ENCODE measurements around the gene ANKRD34A. TPM values are rescaled to one million over a fixed set of nuclear protein-coding genes. Genes with fewer than 3 reads are reported as not detected.

The ANKRD34A gene
- total RNA-seq, 1 experiment from 2014 or later: 2.8 TPM

DNA sequence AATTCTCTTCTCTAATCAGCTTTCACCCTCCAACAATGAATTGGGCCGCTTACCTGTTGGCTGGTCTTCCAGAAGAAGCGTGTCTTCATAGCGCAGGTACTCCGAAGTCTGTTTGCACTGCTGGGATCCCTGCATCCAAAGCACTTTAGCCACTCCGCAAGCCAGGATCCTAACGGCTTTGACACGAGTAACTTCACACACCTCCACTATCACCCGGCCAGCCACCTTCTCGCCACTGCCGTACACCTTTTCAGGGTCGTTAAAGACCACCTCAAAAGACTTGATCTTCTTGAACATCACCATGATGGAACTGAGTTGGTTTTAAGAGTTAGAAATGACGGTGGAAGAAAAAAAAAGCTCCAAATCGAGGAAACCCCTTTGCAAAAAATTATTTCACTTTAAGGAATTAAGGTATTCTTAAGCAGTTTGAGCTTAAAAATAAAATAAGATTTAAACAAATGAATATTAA is 31.6 kb upstream of the ANKRD34A start:
- H3K27me3 ChIP-seq (ENCODE audit: low read length): no peaks in the 10 kb centered on the region
- DNase-seq (peak; percentile 26), ATAC-seq (peak; percentile 25; the same call in 1 of the 2 replicates)
- H3K27ac ChIP-seq (ENCODE audit: low read length): peak overlapping the region; percentile 66
- H3K36me3 ChIP-seq (ENCODE audit: low read depth, low read length): peaks cover 34% of the 10 kb centered on the region
- peaks cover 9% of the 10 kb centered on the region for H3F3A ChIP-seq (ENCODE audit: low read length, unreplicated experiment)
- H3K9ac ChIP-seq (ENCODE audit: low read length): peak overlapping the region; percentile 94
- peak overlapping the region; percentile 98 for H3K4me2 ChIP-seq (ENCODE audit: low read length)
- peak overlapping the region; percentile 99 for H3K4me3 ChIP-seq (ENCODE audit: low read length)
- POLR2A ChIA-PET (ENCODE audit: unreplicated experiment): no interaction called here
- H4K20me1 ChIP-seq (ENCODE audit: low read length): peaks cover 34% of the 10 kb centered on the region
- CTCF ChIA-PET: no interaction called here
- peaks cover 42% of the 10 kb centered on the region for H3K4me1 ChIP-seq (ENCODE audit: insufficient read depth, low read length)
- intact Hi-C loops (cut with micrococcal nuclease): loop anchor here (1.0 kb wide), 1 partner anchor 17 kb away; no protein-coding TSS in a partner anchor
- no peaks in the 10 kb centered on the region for H3K9me2 ChIP-seq (replicated peaks; ENCODE audit: low read length)
- peak overlapping the region; percentile 98 for H2AFZ ChIP-seq (ENCODE audit: low read length)
- H3K79me2 ChIP-seq (ENCODE audit: low read length): peaks cover 44% of the 10 kb centered on the region
- H3K9me3 ChIP-seq (ENCODE audit: low read length): no peaks in the 10 kb centered on the region
- TSS peak; percentile 71 for BruUV-seq (replicated peaks)
- no peak for TF ChIP-seq EZH2 (IDR thresholded peaks at IDR 0.05; ENCODE audit: low read length, unreplicated experiment)
- TF ChIP-seq, protein P1, sequence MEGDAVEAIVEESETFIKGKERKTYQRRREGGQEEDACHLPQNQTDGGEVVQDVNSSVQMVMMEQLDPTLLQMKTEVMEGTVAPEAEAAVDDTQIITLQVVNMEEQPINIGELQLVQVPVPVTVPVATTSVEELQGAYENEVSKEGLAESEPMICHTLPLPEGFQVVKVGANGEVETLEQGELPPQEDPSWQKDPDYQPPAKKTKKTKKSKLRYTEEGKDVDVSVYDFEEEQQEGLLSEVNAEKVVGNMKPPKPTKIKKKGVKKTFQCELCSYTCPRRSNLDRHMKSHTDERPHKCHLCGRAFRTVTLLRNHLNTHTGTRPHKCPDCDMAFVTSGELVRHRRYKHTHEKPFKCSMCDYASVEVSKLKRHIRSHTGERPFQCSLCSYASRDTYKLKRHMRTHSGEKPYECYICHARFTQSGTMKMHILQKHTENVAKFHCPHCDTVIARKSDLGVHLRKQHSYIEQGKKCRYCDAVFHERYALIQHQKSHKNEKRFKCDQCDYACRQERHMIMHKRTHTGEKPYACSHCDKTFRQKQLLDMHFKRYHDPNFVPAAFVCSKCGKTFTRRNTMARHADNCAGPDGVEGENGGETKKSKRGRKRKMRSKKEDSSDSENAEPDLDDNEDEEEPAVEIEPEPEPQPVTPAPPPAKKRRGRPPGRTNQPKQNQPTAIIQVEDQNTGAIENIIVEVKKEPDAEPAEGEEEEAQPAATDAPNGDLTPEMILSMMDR (conservative IDR thresholded peaks at IDR 0.05; ENCODE audit: low read depth, low read length): no peak
- no peak for TF ChIP-seq EZH2phosphoT487 (IDR thresholded peaks at IDR 0.05; ENCODE audit: borderline replicate concordance, low read length)

DNA sequence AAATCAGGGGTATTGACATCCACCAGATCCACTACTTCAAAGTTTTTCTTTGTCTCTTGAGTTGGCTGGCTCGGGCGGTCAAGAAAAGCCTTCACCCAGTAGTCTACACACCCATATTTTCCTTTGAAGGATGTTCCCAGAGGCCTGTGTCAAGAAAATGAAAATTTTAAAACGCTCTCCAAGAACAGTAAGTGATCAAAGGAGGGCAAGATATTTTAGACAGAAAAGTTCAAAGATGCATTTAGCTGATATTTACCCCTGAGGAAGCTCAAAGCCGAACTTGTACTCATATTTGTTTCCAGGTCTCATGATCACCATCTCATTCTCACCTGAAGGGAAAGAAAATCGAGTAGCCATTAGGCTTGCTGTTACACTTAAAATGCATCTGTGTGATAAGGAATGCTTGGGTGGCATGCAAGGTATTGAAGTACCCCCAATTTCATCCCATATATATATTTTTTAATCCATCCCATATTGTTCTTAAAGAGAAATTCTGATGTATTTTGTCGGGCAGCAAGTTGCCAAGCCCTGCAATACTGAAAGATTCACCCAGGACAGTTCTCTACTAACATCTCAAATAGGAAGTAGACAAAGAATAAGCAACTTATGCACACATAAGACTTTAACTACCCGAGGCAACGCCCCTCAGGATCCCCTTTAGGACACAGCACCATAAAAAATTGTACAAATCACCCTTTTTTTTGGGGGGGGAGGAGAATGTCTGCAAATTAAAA is 30.9 kb upstream of the ANKRD34A start:
- ChIA-PET POLR2A (ENCODE audit: unreplicated experiment) (no interaction called here), CTCF (no interaction called here)
- H3K36me3 ChIP-seq (ENCODE audit: low read depth, low read length): peaks cover 34% of the 10 kb centered on the region
- H3K9me2 ChIP-seq (replicated peaks; ENCODE audit: low read length): no peaks in the 10 kb centered on the region
- peaks cover 9% of the 10 kb centered on the region for H3F3A ChIP-seq (ENCODE audit: low read length, unreplicated experiment)
- H4K20me1 ChIP-seq (ENCODE audit: low read length): peaks cover 34% of the 10 kb centered on the region
- intact Hi-C loops (cut with micrococcal nuclease): no loop called here
- peak overlapping the region; percentile 66; the same call in 1 of the 2 replicates for H3K27ac ChIP-seq (ENCODE audit: low read length)
- H3K27me3 ChIP-seq (ENCODE audit: low read length): no peaks in the 10 kb centered on the region
- TF ChIP-seq EZH2phosphoT487 (IDR thresholded peaks at IDR 0.05; ENCODE audit: borderline replicate concordance, low read length): no peak
- no peak for TF ChIP-seq EZH2 (IDR thresholded peaks at IDR 0.05; ENCODE audit: low read length, unreplicated experiment)
- TF ChIP-seq, protein P1 (conservative IDR thresholded peaks at IDR 0.05; ENCODE audit: low read depth, low read length): no peak
- no TSS peak for BruUV-seq (replicated peaks)
- H2AFZ ChIP-seq (ENCODE audit: low read length): peak overlapping the region; percentile 98; the same call in 1 of the 2 replicates
- H3K4me3 ChIP-seq (ENCODE audit: low read length): peak overlapping the region; percentile 99
- ATAC-seq (no peak), DNase-seq (no peak)
- peak overlapping the region; percentile 98 for H3K4me2 ChIP-seq (ENCODE audit: low read length)
- H3K79me2 ChIP-seq (ENCODE audit: low read length): peaks cover 44% of the 10 kb centered on the region
- H3K4me1 ChIP-seq (ENCODE audit: insufficient read depth, low read length): peaks cover 42% of the 10 kb centered on the region
- H3K9ac ChIP-seq (ENCODE audit: low read length): peak overlapping the region; percentile 94
- no peaks in the 10 kb centered on the region for H3K9me3 ChIP-seq (ENCODE audit: low read length)
